IPS DF 6.9 (cell line): Measurements from ENCODE around the gene ITIH5.

Experiments
- DNase-seq: peaks from one replicate; pipeline ENCODE4 v3.0.0-alpha.2; 2013; ENCODE audit warnings: low read depth, low spot score
- H3K27ac ChIP-seq: one replicate; pipeline ENCODE4 v1.5.1; 2013; ENCODE audit warnings: low read length, control low read depth
- H3K27me3 ChIP-seq: 2 replicates; pipeline ENCODE4 v1.6.1; 2013; ENCODE audit warnings: mild to moderate bottlenecking, low read length; ENCODE audit not compliant: control insufficient read depth, insufficient read depth
- H3K36me3 ChIP-seq: 2 replicates; pipeline ENCODE4 v1.6.1; 2013; ENCODE audit warnings: low read length; ENCODE audit not compliant: control insufficient read depth, insufficient read depth
- H3K4me1 ChIP-seq: 2 replicates; pipeline ENCODE4 v1.6.1; 2013; ENCODE audit warnings: low read length; ENCODE audit not compliant: control insufficient read depth, insufficient read depth
- H3K4me3 ChIP-seq: 2 replicates; pipeline ENCODE4 v1.5.1; 2013; ENCODE audit warnings: mild to moderate bottlenecking, low read length
- H3K9me3 ChIP-seq: 2 replicates; pipeline ENCODE4 v1.6.1; 2013; ENCODE audit warnings: low read length, inconsistent platforms; ENCODE audit not compliant: control insufficient read depth, insufficient read depth
- WGBS: extraction: QIAGEN DNeasy Blood & Tissue Kit; methylation state at CpG from one replicate; pipeline ENCODE4 v1.1.7; 2013; ENCODE audit warnings: mixed read lengths, missing lambda C conversion rate; ENCODE audit not compliant: insufficient read length, insufficient coverage; 5-methylcytosine and 5-hydroxymethylcytosine counted together

The ITIH5 gene

DNA sequence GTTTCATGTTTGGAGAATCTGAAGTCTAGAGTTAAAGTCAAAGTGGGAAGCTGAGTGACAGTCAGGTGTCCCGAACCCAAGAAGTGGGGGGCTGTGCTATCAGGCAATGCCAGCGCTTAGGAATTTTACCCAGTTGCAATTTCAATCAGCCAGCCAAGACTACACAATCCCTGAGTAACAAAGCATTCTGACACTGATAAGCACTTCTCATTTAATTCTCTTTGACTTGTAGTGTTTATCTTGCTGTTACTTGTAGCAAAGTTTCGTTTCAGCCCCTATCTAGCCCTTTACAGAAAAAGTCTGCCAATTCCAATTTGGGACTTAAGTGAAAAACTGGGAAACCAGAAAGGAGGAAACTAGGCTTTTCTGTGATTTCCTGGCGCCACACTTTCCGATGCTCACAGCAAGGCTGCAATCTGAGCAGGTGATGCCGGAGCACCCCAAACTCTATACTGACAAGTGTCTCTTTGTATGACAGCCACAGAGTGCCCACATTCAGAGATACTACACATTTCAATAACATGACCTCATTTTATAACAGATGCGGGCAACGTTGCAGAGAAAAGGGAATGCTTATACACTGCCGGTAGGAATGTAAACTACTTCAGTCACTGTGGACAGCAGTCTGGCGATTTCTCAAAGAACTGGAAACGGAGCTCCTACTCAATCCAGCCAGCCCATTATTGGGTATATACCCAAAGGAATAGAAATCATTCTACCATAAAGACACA, 61.0 kb downstream of the ITIH5 start:
- WGBS: no CpG with 5 or more reads among the region's 11 CpGs
- H3K4me3 ChIP-seq: no peak overlapping the region
- no peak for DNase-seq
- no peak overlapping the region for H3K27ac ChIP-seq
- H3K36me3 ChIP-seq: no peaks in the 10 kb centered on the region
- H3K4me1 ChIP-seq: no peaks in the 10 kb centered on the region
- no peaks in the 10 kb centered on the region for H3K27me3 ChIP-seq
- no peaks in the 10 kb centered on the region for H3K9me3 ChIP-seq

GRCh38 chr10:7601023-7601656, 65.6 kb downstream of the ITIH5 start:
- no CpG with 5 or more reads among the region's 3 CpGs for WGBS
- no peaks in the 10 kb centered on the region for H3K36me3 ChIP-seq
- DNase-seq: no peak
- no peaks in the 10 kb centered on the region for H3K9me3 ChIP-seq
- no peak overlapping the region for H3K4me3 ChIP-seq
- H3K27me3 ChIP-seq: no peaks in the 10 kb centered on the region
- no peak overlapping the region for H3K27ac ChIP-seq
- no peaks in the 10 kb centered on the region for H3K4me1 ChIP-seq

DNA sequence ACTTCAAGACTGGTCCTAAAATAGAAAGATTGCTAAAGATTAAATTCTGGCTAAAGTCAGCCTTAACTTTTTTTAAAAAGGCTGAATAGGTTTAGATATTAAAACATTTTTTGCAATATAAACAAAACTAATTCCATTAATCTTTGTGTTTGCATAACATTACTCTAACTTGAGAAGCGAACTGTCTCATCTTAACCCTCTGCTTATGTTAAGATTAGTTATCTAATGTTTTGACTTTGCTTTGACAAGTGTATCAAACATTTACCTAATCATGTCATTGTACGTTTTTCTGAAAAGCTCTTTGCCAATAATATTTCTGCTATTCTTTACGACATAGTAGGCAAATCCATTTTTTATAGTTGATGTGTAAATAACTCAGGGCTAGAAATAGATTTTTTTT, 68.0 kb downstream of the ITIH5 start:
- Histone ChIP-seq H3K27me3 (no peaks in the 10 kb centered on the region), H3K36me3 (no peaks in the 10 kb centered on the region), H3K4me3 (no peak overlapping the region), H3K9me3 (no peaks in the 10 kb centered on the region), H3K27ac (no peak overlapping the region), H3K4me1 (no peaks in the 10 kb centered on the region)
- DNase-seq: no peak
- WGBS: no CpG with 5 or more reads among the region's 3 CpGs

GRCh38 chr10:7596356-7596755, 70.4 kb downstream of the ITIH5 start:
- no peak for DNase-seq
- H3K36me3 ChIP-seq: no peaks in the 10 kb centered on the region
- no peaks in the 10 kb centered on the region for H3K9me3 ChIP-seq
- no peaks in the 10 kb centered on the region for H3K4me1 ChIP-seq
- H3K4me3 ChIP-seq: no peak overlapping the region
- WGBS: no CpG with 5 or more reads among the region's 6 CpGs
- no peaks in the 10 kb centered on the region for H3K27me3 ChIP-seq
- no peak overlapping the region for H3K27ac ChIP-seq

DNA sequence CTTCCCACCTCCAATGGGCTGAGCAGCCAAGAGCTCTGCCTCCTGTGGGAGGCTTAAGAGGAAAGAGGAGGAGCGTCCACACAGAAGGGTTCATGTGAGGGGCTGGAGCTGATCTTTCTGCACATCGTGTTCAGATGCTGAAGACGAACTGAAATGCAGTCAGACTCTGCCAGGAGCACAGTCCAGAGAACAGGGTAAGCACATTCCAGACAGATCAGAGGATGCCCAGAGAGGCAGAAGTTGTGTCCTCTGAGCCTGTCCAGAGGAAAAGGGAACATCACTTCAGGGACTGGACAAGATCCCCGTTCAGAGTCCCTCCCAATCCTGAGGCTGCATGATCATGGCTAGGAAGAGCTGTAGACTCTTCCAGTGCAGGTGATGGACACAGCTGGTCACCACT, 72.9 kb downstream of the ITIH5 start:
- no CpG with 5 or more reads among the region's 4 CpGs for WGBS
- H3K27ac ChIP-seq: no peak overlapping the region

GRCh38 chr10:7593063-7593462, 73.7 kb downstream of the ITIH5 start:
- no peak overlapping the region for H3K4me3 ChIP-seq
- no peak for DNase-seq
- no peaks in the 10 kb centered on the region for H3K4me1 ChIP-seq
- no CpG with 5 or more reads among the region's 4 CpGs for WGBS
- no peak overlapping the region for H3K27ac ChIP-seq
- H3K9me3 ChIP-seq: no peaks in the 10 kb centered on the region
- H3K27me3 ChIP-seq: no peaks in the 10 kb centered on the region
- no peaks in the 10 kb centered on the region for H3K36me3 ChIP-seq

More for the DNA sequence above, 72.9 kb downstream of the ITIH5 start:
- Histone ChIP-seq H3K4me1 (no peaks in the 10 kb centered on the region), H3K36me3 (no peaks in the 10 kb centered on the region), H3K9me3 (no peaks in the 10 kb centered on the region), H3K4me3 (no peak overlapping the region), H3K27me3 (no peaks in the 10 kb centered on the region)
- no peak for DNase-seq

- H3K4me1 ChIP-seq: no peaks in the 10 kb centered on the region
- H3K27me3 ChIP-seq: no peaks in the 10 kb centered on the region
- no peaks in the 10 kb centered on the region for H3K36me3 ChIP-seq
- H3K27ac ChIP-seq: no peak overlapping the region
- no CpG with 5 or more reads among the region's 5 CpGs for WGBS
- no peak for DNase-seq
- no peak overlapping the region for H3K4me3 ChIP-seq
- H3K9me3 ChIP-seq: no peaks in the 10 kb centered on the region
These were observed 74.1 kb downstream of the ITIH5 start for GRCh38 chr10:7592627-7593026.

GRCh38 chr10:7590271-7590670, 76.5 kb downstream of the ITIH5 start:
- DNase-seq: no peak
- no peaks in the 10 kb centered on the region for H3K36me3 ChIP-seq
- H3K27ac ChIP-seq: no peak overlapping the region
- H3K4me1 ChIP-seq: no peaks in the 10 kb centered on the region
- WGBS: no CpG with 5 or more reads among the region's 9 CpGs
- no peaks in the 10 kb centered on the region for H3K27me3 ChIP-seq
- H3K4me3 ChIP-seq: no peak overlapping the region
- H3K9me3 ChIP-seq: no peaks in the 10 kb centered on the region

DNA sequence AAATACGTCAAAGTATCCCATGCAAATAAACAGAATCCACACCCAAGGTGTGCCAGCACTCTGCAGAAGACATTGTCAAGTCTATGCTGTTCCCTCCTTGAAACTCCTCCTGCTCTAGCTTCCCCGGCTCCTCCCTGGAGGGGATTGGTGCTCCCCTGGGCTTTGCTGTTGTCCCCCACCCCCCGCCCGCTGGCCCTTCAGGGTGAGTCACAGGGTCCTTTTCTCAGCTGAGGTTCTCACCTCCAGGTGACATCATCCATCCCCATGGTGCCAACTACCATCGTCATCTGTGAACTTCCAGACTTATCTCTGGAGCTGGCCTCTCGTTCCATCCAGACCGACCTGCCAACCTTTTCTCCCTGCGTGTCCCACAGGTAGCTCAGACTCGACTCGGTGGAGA, 77.0 kb downstream of the ITIH5 start:
- no peak for DNase-seq
- no CpG with 5 or more reads among the region's 10 CpGs for WGBS
- Histone ChIP-seq H3K36me3 (no peaks in the 10 kb centered on the region), H3K9me3 (no peaks in the 10 kb centered on the region), H3K4me1 (no peaks in the 10 kb centered on the region), H3K27me3 (no peaks in the 10 kb centered on the region), H3K4me3 (no peak overlapping the region), H3K27ac (no peak overlapping the region)

GRCh38 chr10:7587865-7588188, 78.9 kb downstream of the ITIH5 start:
- no peaks in the 10 kb centered on the region for H3K36me3 ChIP-seq
- no peaks in the 10 kb centered on the region for H3K4me1 ChIP-seq
- no peak overlapping the region for H3K4me3 ChIP-seq
- DNase-seq: no peak
- no peaks in the 10 kb centered on the region for H3K27me3 ChIP-seq
- H3K27ac ChIP-seq: no peak overlapping the region
- WGBS: no CpG with 5 or more reads among the region's 6 CpGs
- no peaks in the 10 kb centered on the region for H3K9me3 ChIP-seq
